Loucy (cell line): ENCODE results near the gene CSNK1G1.

Experiments used
- H2AFZ ChIP-seq: fragments of 200-600 bp; sonication (generic); 2 replicates; pipeline ENCODE4 v1.6.0; 2016; ENCODE audit warnings: antibody characterized with exemption, mild to moderate bottlenecking, low read length, moderate library complexity
- H3F3A ChIP-seq: fragments of 200-600 bp; 2 replicates; pipeline ENCODE4 v1.6.0; 2016; ENCODE audit warnings: antibody characterized with exemption, low read depth, mild to moderate bottlenecking
- H3K27me3 ChIP-seq: fragments of 200-600 bp; sonication (generic); 2 replicates; pipeline ENCODE4 v1.6.1; 2014; ENCODE audit warnings: low read length, mild to moderate bottlenecking; ENCODE audit not compliant: insufficient read depth, poor library complexity, severe bottlenecking
- H3K36me3 ChIP-seq: fragments of 200-600 bp; sonication (generic); 2 replicates; pipeline ENCODE4 v1.6.1; 2016; ENCODE audit warnings: low read length; ENCODE audit not compliant: insufficient read depth
- H3K4me1 ChIP-seq: fragments of 200-600 bp; sonication (generic); 2 replicates; pipeline ENCODE4 v1.5.1; 2014; ENCODE audit warnings: low read length, mild to moderate bottlenecking; ENCODE audit not compliant: insufficient read depth, poor library complexity, severe bottlenecking
- H3K4me2 ChIP-seq: fragments of 200-600 bp; sonication (generic); 2 replicates; pipeline ENCODE4 v1.6.0; 2014; ENCODE audit warnings: antibody characterized with exemption, low read length, low read depth, mild to moderate bottlenecking; ENCODE audit not compliant: poor library complexity, severe bottlenecking
- H3K4me3 ChIP-seq: fragments of 200-600 bp; sonication (generic); 2 replicates; pipeline ENCODE4 v1.5.1; 2014; ENCODE audit warnings: low read length, mild to moderate bottlenecking, mixed read lengths; ENCODE audit not compliant: poor library complexity, severe bottlenecking
- H3K79me2 ChIP-seq: fragments of 200-600 bp; sonication (generic); 2 replicates; pipeline ENCODE4 v1.6.1; 2014; ENCODE audit warnings: low read length; ENCODE audit not compliant: insufficient read depth
- H3K9ac ChIP-seq: fragments of 200-600 bp; sonication (generic); 2 replicates; pipeline ENCODE4 v1.6.0; 2014; ENCODE audit warnings: mild to moderate bottlenecking, low read depth, low read length, moderate library complexity; ENCODE audit not compliant: poor library complexity, severe bottlenecking
- H3K9me2 ChIP-seq: fragments of 200-600 bp; sonication (generic); replicated peaks from 2 replicates; pipeline ENCODE4 v1.6.1; 2016; ENCODE audit warnings: low read depth, low read length, mixed read lengths
- H3K9me3 ChIP-seq: fragments of 200-600 bp; sonication (generic); 2 replicates; pipeline ENCODE4 v1.6.1; 2014; ENCODE audit warnings: mild to moderate bottlenecking, antibody characterized with exemption, low read length, low read depth; ENCODE audit not compliant: insufficient read depth
- H4K20me1 ChIP-seq: fragments of 200-600 bp; sonication (generic); 2 replicates; pipeline ENCODE4 v1.6.0; 2014; ENCODE audit warnings: antibody characterized with exemption, low read length, mild to moderate bottlenecking; ENCODE audit not compliant: insufficient read depth, poor library complexity, severe bottlenecking
- CTCF ChIP-seq: fragments of 200-600 bp; sonication (generic); conservative IDR thresholded peaks from 2 replicates; pipeline ENCODE4 v1.5.1; 2014; ENCODE audit warnings: mild to moderate bottlenecking, antibody characterized with exemption, low read length
- EZH2phosphoT487 ChIP-seq: fragments of 200-600 bp; IDR thresholded peaks from 2 replicates; pipeline ENCODE4 v1.6.1; 2018; ENCODE audit warnings: antibody characterized with exemption, mild to moderate bottlenecking, moderate library complexity, borderline replicate concordance

Gene CSNK1G1

GRCh38 chr15:64127521-64128270 lies 228.3 kb downstream of the CSNK1G1 start:
- H3K9me2 ChIP-seq: no peaks in the 10 kb centered on the region
- H2AFZ ChIP-seq: no peak overlapping the region
- H3K4me1 ChIP-seq: no peaks in the 10 kb centered on the region
- TF ChIP-seq EZH2phosphoT487 (no peak), CTCF (no peak)
- no peaks in the 10 kb centered on the region for H3K79me2 ChIP-seq
- H3K4me3 ChIP-seq: no peak overlapping the region
- no peaks in the 10 kb centered on the region for H4K20me1 ChIP-seq
- no peaks in the 10 kb centered on the region for H3F3A ChIP-seq
- H3K9me3 ChIP-seq: no peaks in the 10 kb centered on the region
- no peak overlapping the region for H3K4me2 ChIP-seq
- H3K9ac ChIP-seq: no peak overlapping the region
- H3K27me3 ChIP-seq: no peaks in the 10 kb centered on the region
- H3K36me3 ChIP-seq: peaks cover 88% of the 10 kb centered on the region

- Histone ChIP-seq H3K9ac (no peak overlapping the region), H3K27me3 (no peaks in the 10 kb centered on the region), H3K4me1 (no peaks in the 10 kb centered on the region), H3K79me2 (no peaks in the 10 kb centered on the region), H3K9me2 (no peaks in the 10 kb centered on the region), H4K20me1 (no peaks in the 10 kb centered on the region), H3K9me3 (no peaks in the 10 kb centered on the region), H3F3A (no peaks in the 10 kb centered on the region), H3K4me3 (no peak overlapping the region), H3K36me3 (peaks cover 88% of the 10 kb centered on the region), H3K4me2 (no peak overlapping the region), H2AFZ (no peak overlapping the region)
- TF ChIP-seq CTCF (no peak), EZH2phosphoT487 (no peak)
These were observed 230.0 kb downstream of the CSNK1G1 start for GRCh38 chr15:64125978-64126377.

- H3K4me1 ChIP-seq: no peaks in the 10 kb centered on the region
- H3K27me3 ChIP-seq: no peaks in the 10 kb centered on the region
- no peaks in the 10 kb centered on the region for H3F3A ChIP-seq
- H4K20me1 ChIP-seq: no peaks in the 10 kb centered on the region
- H3K36me3 ChIP-seq: peaks cover 88% of the 10 kb centered on the region
- H3K4me3 ChIP-seq: no peak overlapping the region
- TF ChIP-seq CTCF (no peak), EZH2phosphoT487 (no peak)
- H2AFZ ChIP-seq: no peak overlapping the region
- no peak overlapping the region for H3K4me2 ChIP-seq
- H3K9me3 ChIP-seq: no peaks in the 10 kb centered on the region
- no peaks in the 10 kb centered on the region for H3K9me2 ChIP-seq
- H3K79me2 ChIP-seq: no peaks in the 10 kb centered on the region
- H3K9ac ChIP-seq: no peak overlapping the region
These were observed 233.0 kb downstream of the CSNK1G1 start for GRCh38 chr15:64122936-64123351.
